HT1080 (cell line): ENCODE measurements around the gene RYR2. TPM values are rescaled to one million over a fixed set of nuclear protein-coding genes. Genes with fewer than 3 reads are reported as not detected.
A peak's percentile ranks its signal among the peaks of the same experiment; 100 is the strongest.
"Not testable (repeated sequence)": the region's sequence is repeated elsewhere in the genome, so short reads cannot be mapped to it uniquely, and the experiment has no call there.

ENCODE experiments used
- DNase-seq: peaks from one replicate; pipeline ENCODE4 v3.0.0-alpha.2; 2015; ENCODE audit warnings: low read depth
- total RNA-seq: library from RNA; depleted of rRNA; stranded (reverse); fragments of >200 nt; shearing (Covaris generic); gene quantifications from 2 replicates; pipeline ENCODE4 v1.2.3, GENCODE V29; 2014

RYR2 gene
- total RNA-seq, 1 experiment from 2014 or later: 0.40 TPM

DNA sequence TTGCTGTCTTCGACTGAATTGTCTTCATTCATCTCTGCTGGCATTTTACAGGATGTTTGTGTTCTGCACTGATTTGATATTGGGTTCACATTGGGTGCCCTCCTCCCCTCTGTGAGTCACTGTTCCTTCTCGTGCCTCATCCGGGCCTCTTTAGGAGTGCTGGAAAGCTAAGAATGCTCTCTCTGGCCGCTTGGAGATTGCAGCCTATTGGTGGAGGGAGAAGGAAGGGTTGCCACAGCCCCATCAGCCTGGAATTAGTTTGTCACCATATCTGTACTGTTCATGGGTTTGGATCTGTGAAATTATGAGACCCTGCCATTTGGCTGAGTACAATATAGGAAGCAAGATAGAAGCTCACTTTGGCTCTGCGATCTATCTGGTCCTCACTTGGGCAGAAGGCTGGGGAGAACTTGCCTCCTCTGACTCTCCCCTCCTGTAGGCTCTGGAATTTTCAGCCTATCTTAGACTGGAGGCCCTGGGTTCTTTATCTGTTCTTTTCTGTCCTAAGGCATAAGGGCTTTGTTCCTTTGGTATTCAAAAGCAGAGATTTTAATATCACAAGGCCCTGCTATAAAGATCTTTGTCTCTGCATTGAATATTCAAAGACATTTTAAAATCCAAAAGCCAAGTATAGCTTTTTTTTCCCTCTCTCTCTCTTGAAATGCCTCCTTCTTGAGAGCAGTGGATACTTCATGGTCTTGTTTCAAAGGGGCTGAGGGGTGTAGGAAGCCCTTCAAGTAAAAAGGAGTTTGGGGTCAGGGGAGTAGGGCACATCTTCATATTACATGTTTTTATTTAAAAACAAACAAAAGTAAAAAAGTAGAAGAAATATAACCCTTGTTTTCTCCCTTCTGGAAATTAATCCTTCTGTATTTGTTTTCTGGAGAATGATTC, 500.8 kb downstream of the RYR2 start:
- peak; percentile 27 for DNase-seq

GRCh38 chr1:237553078-237553477, 511.1 kb downstream of the RYR2 start:
- no peak for DNase-seq

DNA sequence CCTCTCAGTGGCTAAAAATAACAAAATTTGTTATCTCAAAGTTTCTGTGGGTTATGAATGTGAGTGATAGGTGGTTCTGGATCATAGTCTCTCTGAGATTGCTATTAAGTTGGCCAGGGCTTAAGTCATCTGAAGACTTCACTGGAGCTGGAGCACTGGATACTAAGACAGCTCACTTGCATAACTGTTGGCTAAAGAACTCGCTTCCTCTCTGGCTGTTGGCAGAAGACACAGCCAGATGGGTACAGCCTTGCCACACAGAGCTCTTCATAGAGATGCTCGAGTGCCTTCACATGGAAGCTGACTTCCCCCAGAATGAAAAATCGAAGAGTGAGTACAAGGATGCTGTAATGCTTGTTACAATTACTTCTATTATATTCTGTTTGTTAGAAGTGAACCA, 514.9 kb downstream of the RYR2 start:
- no peak for DNase-seq

DNA sequence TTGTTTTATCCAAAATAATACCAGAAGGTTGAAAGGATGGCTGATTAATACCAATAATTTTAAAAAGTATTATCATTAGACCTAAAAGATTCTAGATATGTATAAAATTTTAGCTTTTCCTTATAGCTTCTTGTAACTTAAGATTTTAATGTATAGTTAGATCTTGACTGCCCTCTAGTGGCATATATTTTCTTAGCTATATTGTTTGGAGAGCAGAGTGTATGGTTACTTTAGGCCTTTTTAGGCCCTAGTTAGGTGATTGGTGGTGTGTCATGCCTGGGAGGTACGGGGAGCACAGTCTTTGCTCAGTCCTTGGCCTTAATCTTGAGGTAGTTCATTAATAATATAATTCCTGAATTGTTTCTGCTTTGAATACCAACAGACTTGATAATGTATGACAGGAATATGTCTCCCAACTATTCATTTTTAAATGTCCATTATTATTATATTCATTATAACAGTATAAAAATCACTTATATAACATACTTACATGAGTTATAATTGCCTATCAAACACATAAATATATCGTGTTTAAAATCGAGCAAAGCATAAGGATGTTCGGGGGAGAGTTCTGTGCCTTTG, 520.3 kb downstream of the RYR2 start:
- peak; percentile 74 for DNase-seq

DNA sequence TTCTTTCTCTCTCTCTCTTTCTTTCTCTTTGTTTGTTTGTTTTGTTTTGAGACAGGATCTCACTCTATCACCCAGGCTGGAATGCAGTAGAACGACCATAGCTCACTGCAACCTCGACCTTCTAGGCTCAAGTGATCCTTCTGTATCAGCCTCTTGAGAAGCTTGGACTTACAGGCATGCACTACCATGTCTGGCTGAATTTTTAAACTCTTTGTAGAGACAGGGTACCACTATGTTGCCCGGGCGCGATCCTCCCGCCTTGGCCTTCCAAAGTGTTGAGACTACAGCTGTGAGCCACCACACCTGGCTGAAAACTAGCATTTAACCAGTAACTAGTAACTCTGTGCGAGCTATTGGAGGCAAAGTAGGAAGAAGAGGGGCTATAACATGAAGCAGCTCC, 523.3 kb downstream of the RYR2 start:
- DNase-seq: no peak

- no peak for DNase-seq
Measured at GRCh38 chr1:237566581-237566980, 524.6 kb downstream of the RYR2 start.

DNA sequence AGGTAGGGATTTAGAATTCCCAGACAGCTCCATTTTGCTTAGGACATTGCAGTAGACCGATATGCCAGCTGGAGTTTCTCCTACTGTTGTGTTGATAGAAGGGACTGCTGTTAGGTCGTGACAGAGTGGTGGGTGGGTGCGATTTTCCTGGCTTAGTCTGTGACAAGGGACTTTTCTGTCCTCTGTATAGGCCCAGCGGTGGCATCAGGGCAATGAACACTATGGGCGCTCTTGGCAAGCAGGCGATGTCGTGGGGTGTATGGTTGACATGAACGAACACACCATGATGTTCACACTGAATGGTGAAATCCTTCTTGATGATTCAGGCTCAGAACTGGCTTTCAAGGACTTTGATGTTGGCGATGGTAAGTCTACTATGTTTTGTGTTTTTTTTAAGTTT, 527.0 kb downstream of the RYR2 start:
- DNase-seq: peak; percentile 28

- no peak for DNase-seq
Measured at GRCh38 chr1:237570530-237570929, 528.5 kb downstream of the RYR2 start.

GRCh38 chr1:237574536-237574935, 532.6 kb downstream of the RYR2 start:
- no peak for DNase-seq

GRCh38 chr1:237578540-237578939, 536.6 kb downstream of the RYR2 start:
- DNase-seq: no peak

DNA sequence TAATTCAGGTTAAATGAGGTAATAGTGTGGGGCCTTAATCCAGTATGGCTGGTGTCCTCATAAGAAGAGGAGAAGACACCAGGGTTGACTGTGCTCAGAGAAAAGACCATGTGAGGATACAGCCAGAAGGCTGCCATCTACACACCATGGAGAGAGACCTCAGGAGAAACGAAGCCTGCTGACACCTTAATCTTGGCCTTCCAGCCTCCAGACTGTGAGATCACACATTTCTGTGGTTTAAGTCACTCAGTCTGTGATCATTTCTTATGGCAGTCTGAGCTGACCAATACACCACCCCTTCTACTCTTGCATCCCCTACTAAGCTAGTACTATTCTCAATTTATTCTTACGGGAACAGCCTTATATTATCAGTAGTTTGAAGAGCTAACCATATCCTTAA, 538.7 kb downstream of the RYR2 start:
- no peak for DNase-seq

DNA sequence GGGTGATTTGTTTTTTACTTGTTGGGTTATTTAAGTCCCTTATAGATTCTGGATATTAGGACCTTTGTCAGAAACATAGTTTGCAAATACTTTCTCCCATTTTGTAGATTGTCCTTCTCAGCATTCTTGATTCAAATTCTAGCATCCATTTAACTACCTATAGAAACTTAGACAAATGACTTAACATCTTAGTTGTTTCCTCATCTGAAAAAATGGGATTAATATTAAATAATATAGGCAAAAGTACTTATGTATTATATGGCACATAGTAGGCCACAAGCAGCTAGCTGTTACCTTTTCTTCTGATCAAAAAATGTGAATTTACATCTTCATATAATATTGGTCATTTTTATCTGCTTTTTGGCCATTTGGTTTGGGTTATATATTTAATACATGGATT, 541.3 kb downstream of the RYR2 start:
- DNase-seq: no peak

DNA sequence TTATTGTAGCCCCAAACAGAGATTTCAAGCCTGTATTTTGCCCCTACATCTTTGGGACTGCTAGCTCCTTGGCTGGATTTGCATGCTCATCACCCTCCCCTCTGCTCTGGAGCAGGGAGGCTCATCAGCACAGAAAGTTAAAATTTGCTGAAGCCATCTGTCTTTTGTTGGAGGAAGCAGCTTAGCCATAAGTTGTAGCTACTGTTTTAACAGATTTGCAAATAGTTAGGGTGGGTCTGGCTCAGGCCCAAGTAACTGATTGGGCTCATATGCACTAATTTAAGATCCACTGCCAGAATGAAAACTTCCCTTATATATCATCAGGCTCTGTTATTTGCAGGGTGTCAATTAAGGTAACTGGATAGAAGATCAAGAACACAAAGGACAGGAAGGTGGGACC, 541.8 kb downstream of the RYR2 start:
- DNase-seq: no peak

GRCh38 chr1:237590386-237590785, 548.4 kb downstream of the RYR2 start:
- peak; percentile 85 for DNase-seq

DNA sequence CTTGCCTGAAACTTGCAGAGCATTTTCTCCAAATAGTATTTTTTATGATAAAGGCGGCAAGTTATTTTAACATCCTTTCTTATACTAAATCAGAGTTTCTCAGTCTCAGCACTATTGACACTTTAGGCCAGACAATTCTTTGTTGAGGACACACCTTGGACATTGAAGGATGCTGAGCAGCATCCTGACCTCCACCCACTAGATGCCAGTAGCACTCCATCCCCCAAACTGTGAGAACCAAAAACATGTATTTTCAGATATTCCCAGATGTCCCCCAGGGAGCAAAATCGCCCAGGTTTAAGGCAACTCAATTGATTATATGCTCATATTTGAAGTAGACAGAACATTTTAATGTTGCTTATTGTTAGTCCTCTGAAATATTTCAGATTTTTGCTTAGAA, 549.4 kb downstream of the RYR2 start:
- DNase-seq: no peak

DNA sequence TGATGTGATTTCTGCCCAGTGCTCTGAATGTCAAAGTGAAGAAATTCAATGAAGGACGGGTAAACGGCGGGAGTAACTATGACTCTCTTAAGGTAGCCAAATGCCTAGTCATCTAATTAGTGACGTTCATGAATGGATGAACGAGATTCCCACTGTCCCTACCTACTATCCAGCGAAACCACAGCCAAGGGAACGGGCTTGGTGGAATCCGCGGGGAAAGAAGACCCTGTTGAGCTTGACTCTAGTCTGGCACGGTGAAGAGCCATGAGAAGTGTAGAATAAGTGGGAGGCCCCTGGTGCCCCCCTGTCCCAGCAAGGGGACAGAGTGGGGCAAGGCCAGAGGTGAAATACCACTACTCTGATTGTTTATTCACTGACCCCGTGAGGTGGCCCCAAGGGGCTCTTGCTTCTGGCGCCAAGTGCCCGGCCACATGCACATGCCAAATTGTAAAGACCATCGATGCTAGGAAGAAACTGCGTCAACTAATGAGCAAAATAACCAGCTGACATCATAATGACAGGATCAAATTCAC, 561.1 kb downstream of the RYR2 start:
- DNase-seq: not testable (repeated sequence)

DNA sequence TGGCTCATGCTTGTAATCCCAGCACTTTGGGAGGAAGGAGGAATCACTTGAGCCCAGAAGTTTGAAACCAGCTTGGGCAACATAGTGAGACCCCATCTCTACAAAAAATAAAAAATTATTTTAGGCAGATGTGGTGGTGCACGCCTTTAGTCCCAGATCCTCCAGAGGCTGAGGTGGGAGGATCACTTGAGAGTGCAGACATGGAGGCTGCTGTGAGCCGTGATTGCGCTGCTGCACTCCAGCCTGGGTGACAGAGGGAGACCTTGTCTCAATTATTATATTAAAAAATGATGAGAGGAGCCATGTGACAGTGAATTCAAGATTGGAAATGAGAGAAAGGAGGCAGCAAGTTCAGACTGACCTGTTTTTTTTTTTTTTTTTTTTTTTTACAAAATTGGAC, 566.4 kb downstream of the RYR2 start:
- no peak for DNase-seq

GRCh38 chr1:237610157-237610556, 568.2 kb downstream of the RYR2 start:
- DNase-seq: no peak

GRCh38 chr1:237613984-237614383, 572.0 kb downstream of the RYR2 start:
- no peak for DNase-seq

GRCh38 chr1:237619553-237619952, 577.6 kb downstream of the RYR2 start:
- DNase-seq: no peak

GRCh38 chr1:237634922-237635321, 592.9 kb downstream of the RYR2 start:
- DNase-seq: no peak

DNA sequence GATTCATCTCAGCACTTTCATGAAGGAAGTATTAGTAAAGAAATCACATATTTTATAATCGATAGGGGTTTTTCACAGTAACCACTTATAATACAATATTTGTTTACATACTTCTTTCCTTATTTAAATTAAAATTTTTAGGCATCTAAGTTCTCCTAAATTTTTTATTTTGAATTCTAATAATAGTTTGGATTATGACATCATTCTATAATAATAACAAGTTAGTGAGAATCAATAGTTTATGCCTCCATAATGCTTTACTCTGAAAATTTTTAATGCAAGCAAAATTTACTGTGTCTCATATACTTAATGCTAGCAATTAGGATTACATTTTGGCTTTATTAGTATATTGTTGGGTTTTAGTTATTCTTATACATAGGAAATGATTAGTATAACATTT, 596.6 kb downstream of the RYR2 start:
- DNase-seq: no peak
